Amniotic stem cell (primary cell): ENCODE measurements around the gene CDH23.

Experiments
- DNase-seq: peaks from one replicate; lab custom pipeline; 2025; lab: John Stamatoyannopoulos, UW

Gene CDH23

GRCh38 chr10:71486484-71487114 is 89.9 kb downstream of the CDH23 start:
- no peak for DNase-seq

DNA sequence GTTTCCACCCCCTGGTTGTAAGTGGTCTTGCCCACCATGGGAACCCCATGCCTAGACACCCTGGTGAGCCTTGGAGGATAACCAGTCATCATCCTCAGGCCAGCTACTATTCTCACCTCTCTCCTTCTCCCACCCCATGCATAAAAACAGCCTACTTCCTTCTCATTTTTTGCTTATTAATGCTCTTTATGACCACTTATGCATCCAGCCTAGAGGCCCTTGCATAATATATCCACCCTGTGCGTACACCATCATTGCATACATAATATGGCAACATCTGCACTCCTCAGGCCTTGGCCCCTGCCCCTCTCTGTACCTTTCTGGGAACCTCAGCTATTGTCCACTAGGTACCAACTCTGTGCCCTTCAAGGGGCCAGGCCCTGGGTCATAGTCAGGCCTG is 91.0 kb downstream of the CDH23 start:
- DNase-seq = no peak

- no peak for DNase-seq
Observed at GRCh38 chr10:71489077-71489476, 92.4 kb downstream of the CDH23 start.

DNA sequence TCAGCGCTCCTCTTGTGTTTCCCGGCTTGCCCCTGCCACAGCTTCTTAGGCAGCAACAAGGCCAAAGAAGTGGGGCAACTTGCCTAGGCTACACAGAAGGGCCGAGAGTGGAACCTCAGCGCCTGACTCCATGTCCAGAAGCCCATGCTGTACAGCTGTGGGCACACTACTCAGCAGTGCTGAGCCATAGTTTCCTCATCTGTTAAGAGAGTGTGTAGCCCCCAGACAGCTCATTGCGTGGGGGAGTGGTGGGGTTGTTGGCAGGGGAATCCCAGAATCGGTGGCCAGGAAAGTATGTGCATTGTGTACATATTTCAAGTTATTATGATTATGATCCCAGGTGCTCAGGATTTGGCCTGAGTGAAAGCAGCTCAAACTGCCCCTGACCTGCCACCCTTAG is 96.2 kb downstream of the CDH23 start:
- DNase-seq = no peak

DNA sequence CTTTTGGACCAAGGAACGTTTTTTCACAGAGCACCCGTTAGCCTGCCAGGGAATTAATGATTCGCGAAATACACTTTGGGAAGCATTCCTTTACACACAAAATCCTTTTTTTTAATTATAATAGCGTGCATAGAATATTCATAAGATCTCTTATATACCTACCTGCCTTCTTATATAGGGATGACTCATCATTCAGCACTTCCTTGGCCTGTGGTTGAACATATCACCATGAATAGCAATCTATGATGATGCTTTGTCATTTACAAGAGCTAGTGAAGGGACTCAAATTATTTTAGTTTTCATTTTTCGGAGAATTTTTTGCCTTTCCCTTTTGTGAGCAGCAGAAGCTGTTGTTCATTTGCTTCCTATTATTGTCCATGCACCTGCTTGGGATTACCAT is 97.0 kb downstream of the CDH23 start:
- DNase-seq = no peak

DNA sequence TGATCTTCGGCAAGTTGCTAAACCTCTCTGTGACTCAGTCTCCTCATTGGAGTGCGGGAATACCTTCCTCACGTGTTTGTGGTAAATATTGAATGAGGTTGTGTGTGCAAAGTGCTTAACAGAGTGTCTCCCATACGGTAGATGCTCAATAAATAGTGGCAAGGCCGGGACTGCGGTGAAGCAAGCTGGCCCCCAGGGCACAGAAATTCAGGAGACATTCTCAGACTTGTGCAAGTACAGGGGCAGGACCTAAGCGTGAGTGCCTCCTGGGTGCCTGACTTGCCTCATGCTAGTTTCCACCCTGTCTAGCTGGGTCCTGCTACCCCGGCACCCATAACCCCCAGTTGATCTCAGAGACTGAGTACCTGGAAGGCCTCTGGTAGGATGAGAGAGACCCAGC is 97.8 kb downstream of the CDH23 start:
- no peak for DNase-seq

- no peak for DNase-seq
Observed at GRCh38 chr10:71494980-71495381, 98.3 kb downstream of the CDH23 start.

GRCh38 chr10:71496927-71497762 is 100.4 kb downstream of the CDH23 start:
- DNase-seq = no peak

- no peak for DNase-seq
Observed at GRCh38 chr10:71497763-71498326, 101.1 kb downstream of the CDH23 start.

GRCh38 chr10:71501402-71501801 is 104.7 kb downstream of the CDH23 start:
- no peak for DNase-seq

- no peak for DNase-seq
Observed at GRCh38 chr10:71502190-71502589, 105.5 kb downstream of the CDH23 start.

GRCh38 chr10:71502851-71503250 is 106.1 kb downstream of the CDH23 start:
- no peak for DNase-seq

- DNase-seq = no peak
Observed at GRCh38 chr10:71504168-71504567, 107.4 kb downstream of the CDH23 start.

- no peak for DNase-seq
Observed at GRCh38 chr10:71504570-71504969, 107.8 kb downstream of the CDH23 start.

GRCh38 chr10:71505862-71506261 is 109.1 kb downstream of the CDH23 start:
- DNase-seq = no peak

DNA sequence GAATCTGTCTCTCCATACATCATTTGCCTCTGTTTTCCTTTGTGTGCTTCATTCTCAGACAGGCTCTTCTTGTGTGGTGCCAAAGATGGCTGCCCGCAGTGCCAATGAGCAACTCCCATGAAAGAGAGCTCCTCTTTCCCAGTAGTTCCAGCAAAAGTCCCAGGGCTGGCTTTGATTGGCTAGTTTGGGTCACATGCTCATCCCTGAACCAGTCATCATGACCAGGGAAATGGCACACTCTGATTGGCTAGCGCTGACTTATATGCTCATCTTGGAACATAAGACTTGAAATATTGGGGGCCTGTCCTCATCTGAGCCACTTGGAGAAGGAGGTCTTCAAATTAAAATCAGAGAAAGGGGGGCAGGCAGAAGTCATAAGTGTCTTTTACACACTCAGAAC is 112.7 kb downstream of the CDH23 start:
- DNase-seq = no peak

GRCh38 chr10:71511206-71511605 is 114.5 kb downstream of the CDH23 start:
- DNase-seq = no peak

DNA sequence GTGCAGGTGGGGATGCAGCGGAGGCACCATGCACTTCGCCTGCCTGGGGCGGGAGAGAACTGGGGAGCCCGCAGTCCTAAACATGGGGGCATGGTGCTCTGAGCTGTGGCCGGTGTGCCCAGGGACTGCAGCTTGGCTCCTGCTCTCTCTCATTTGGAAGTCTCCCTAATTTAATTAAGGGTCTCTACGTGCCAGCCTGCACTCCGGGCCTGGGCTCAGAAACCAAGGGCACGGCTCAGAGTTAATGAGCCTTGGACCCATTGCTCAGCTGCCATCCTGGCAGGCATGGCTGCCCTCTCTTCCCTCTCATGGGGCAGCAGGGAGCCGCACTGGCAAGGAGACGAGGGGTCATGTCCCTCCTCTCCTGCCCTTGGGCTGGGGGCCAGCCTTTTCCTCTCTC is 115.6 kb downstream of the CDH23 start:
- no peak for DNase-seq

- DNase-seq = no peak
Observed at GRCh38 chr10:71512761-71513539, 116.2 kb downstream of the CDH23 start.

DNA sequence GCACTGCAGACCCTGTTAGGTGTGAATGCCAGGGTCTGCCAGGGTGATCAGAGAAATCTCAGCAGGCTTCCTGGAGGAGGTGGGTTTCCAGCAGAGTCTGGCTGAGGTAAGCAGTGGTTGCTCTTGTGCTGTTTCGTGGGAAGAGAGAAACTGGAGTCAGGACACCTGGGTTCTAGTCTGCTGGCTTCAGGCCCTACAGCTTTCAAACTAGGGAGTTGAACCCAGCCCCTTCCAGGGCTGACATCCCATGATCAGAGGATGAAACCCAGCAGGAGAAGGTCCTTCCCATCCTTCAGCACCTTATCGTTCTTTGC is 116.8 kb downstream of the CDH23 start:
- DNase-seq = no peak

- no peak for DNase-seq
Observed at GRCh38 chr10:71513936-71514335, 117.2 kb downstream of the CDH23 start.

- DNase-seq = no peak
Observed at GRCh38 chr10:71515531-71516172, 118.9 kb downstream of the CDH23 start.
